H9 (cell line): ENCODE measurements around the gene SOCS7. TPM values are rescaled to one million over a fixed set of nuclear protein-coding genes. Genes with fewer than 3 reads are reported as not detected.

Source experiments
- DNase-seq: peaks from one replicate; pipeline ENCODE4 v3.0.0-alpha.2; 2017
- H2AFZ ChIP-seq: one replicate; pipeline ENCODE4 v1.6.1; 2013; ENCODE audit warnings: mild to moderate bottlenecking, low read length, control low read depth, moderate library complexity
- H2AK5ac ChIP-seq: 2 replicates; pipeline ENCODE4 v1.6.1; 2013; ENCODE audit warnings: low read length, control low read depth, mixed read lengths; ENCODE audit not compliant: insufficient read length
- H2BK120ac ChIP-seq: one replicate; pipeline ENCODE4 v1.6.1; 2013; ENCODE audit warnings: low read depth, mild to moderate bottlenecking, low read length, control low read depth, inconsistent platforms; ENCODE audit not compliant: poor library complexity, severe bottlenecking
- H2BK12ac ChIP-seq: 2 replicates; pipeline ENCODE4 v1.6.1; 2013; ENCODE audit warnings: low read length, control low read depth, mixed read lengths, low read depth; ENCODE audit not compliant: insufficient read length
- H2BK15ac ChIP-seq: 2 replicates; pipeline ENCODE4 v1.6.1; 2013; ENCODE audit warnings: low read depth, low read length, control low read depth
- H2BK20ac ChIP-seq: one replicate; pipeline ENCODE4 v1.6.1; 2013; ENCODE audit warnings: low read depth, mild to moderate bottlenecking, low read length, control low read depth, inconsistent platforms; ENCODE audit not compliant: poor library complexity, severe bottlenecking
- H2BK5ac ChIP-seq: 2 replicates; pipeline ENCODE4 v1.6.1; 2013; ENCODE audit warnings: low read length, control low read depth, mixed read lengths; ENCODE audit not compliant: insufficient read length
- H3K14ac ChIP-seq: 2 replicates; pipeline ENCODE4 v1.6.1; 2013; ENCODE audit warnings: low read length, control low read depth; ENCODE audit not compliant: insufficient read depth
- H3K18ac ChIP-seq: 2 replicates; pipeline ENCODE4 v1.6.1; 2013; ENCODE audit warnings: low read depth, mild to moderate bottlenecking, mixed read lengths, low read length, control low read depth; ENCODE audit not compliant: insufficient read length
- H3K23ac ChIP-seq: 2 replicates; pipeline ENCODE4 v1.6.1; 2013; ENCODE audit warnings: low read length, control low read depth, mixed read lengths, low read depth; ENCODE audit not compliant: insufficient read length
- H3K23me2 ChIP-seq: 2 replicates; pipeline ENCODE4 v1.6.1; 2013; ENCODE audit warnings: low read depth, mild to moderate bottlenecking, mixed read lengths, low read length, control low read depth; ENCODE audit not compliant: insufficient read length, poor library complexity, severe bottlenecking
- H3K27ac ChIP-seq: 2 replicates; pipeline ENCODE4 v1.5.1; 2013; ENCODE audit warnings: low read length, control low read depth, mixed read lengths, low read depth; ENCODE audit not compliant: insufficient read length
- H3K27me3 ChIP-seq: 2 replicates; pipeline ENCODE4 v1.6.1; 2013; ENCODE audit warnings: low read length, control low read depth, inconsistent platforms; ENCODE audit not compliant: insufficient read depth
- H3K4ac ChIP-seq: 2 replicates; pipeline ENCODE4 v1.6.1; 2013; ENCODE audit warnings: low read depth, mild to moderate bottlenecking, control low read depth, inconsistent platforms, low read length, moderate library complexity
- H3K4me1 ChIP-seq: 2 replicates; pipeline ENCODE4 v1.6.1; 2013; ENCODE audit warnings: low read length, control low read depth, inconsistent platforms; ENCODE audit not compliant: insufficient read depth
- H3K4me2 ChIP-seq: 2 replicates; pipeline ENCODE4 v1.6.1; 2013; ENCODE audit warnings: low read length, control low read depth, mixed read lengths; ENCODE audit not compliant: insufficient read length, insufficient read depth
- H3K56ac ChIP-seq: 2 replicates; pipeline ENCODE4 v1.6.1; 2013; ENCODE audit warnings: low read depth, mild to moderate bottlenecking, mixed read lengths, low read length, control low read depth; ENCODE audit not compliant: insufficient read length
- H3K79me1 ChIP-seq: 2 replicates; pipeline ENCODE4 v1.6.1; 2013; ENCODE audit warnings: low read depth, mild to moderate bottlenecking, moderate library complexity, low read length, control low read depth, inconsistent platforms; ENCODE audit not compliant: insufficient read depth, poor library complexity, severe bottlenecking
- H3K79me2 ChIP-seq: 2 replicates; pipeline ENCODE4 v1.6.1; 2013; ENCODE audit warnings: low read length, control low read depth, inconsistent platforms; ENCODE audit not compliant: insufficient read depth
- H3K9ac ChIP-seq: 2 replicates; pipeline ENCODE4 v1.6.1; 2013; ENCODE audit warnings: low read length, control low read depth, mixed read lengths; ENCODE audit not compliant: insufficient read length; ENCODE audit errors: extremely low read depth
- H3K9me3 ChIP-seq: one replicate; pipeline ENCODE4 v1.6.1; 2013; ENCODE audit warnings: low read depth, low read length, inconsistent platforms; ENCODE audit not compliant: control insufficient read depth
- H3T11ph ChIP-seq: one replicate; pipeline ENCODE4 v1.6.1; 2013; ENCODE audit warnings: mild to moderate bottlenecking, low read length, control low read depth, inconsistent platforms
- H4K20me1 ChIP-seq: one replicate; pipeline ENCODE4 v1.6.1; 2013; ENCODE audit not compliant: control insufficient read depth, insufficient read length, insufficient read depth
- H4K5ac ChIP-seq: 2 replicates; pipeline ENCODE4 v1.6.1; 2013; ENCODE audit warnings: low read depth, mild to moderate bottlenecking, mixed read lengths, low read length, control low read depth; ENCODE audit not compliant: insufficient read length
- H4K8ac ChIP-seq: replicated peaks from 2 replicates; pipeline ENCODE4 v1.6.1; 2013; ENCODE audit warnings: low read length, control low read depth, mixed read lengths, low read depth; ENCODE audit not compliant: insufficient read length
- H4K91ac ChIP-seq: 2 replicates; pipeline ENCODE4 v1.6.1; 2013; ENCODE audit warnings: low read depth, mild to moderate bottlenecking, moderate library complexity, mixed read lengths, low read length, control low read depth; ENCODE audit not compliant: insufficient read length
- H3K27ac Mint-ChIP-seq, 3 experiments: 2 replicates in 2 of 3; 3 replicates in 1 of 3; pipeline ENCODE4 v1.8.0; 2020 to 2021; ENCODE audit warnings: mixed read lengths in 3 of 3, mild to moderate bottlenecking in 1 of 3, moderate library complexity in 1 of 3
- H3K27me3 Mint-ChIP-seq: 2 replicates; pipeline ENCODE4 v1.8.0; 2021; ENCODE audit warnings: low read depth, mild to moderate bottlenecking, moderate library complexity, mixed read lengths
- H3K36me3 Mint-ChIP-seq, 3 experiments: 2 replicates in 2 of 3; 3 replicates in 1 of 3; pipeline ENCODE4 v1.8.0; 2020 to 2021; ENCODE audit warnings: low read depth in 3 of 3, mixed read lengths in 3 of 3; ENCODE audit not compliant: insufficient read depth in 1 of 3
- H3K4me1 Mint-ChIP-seq, 2 experiments: 2 replicates each; pipeline ENCODE4 v1.8.0; 2020; ENCODE audit warnings: mixed read lengths in 2 of 2
- H3K4me3 Mint-ChIP-seq, 2 experiments: 2 replicates in 1 of 2; 3 replicates in 1 of 2; pipeline ENCODE4 v1.8.0; 2020 to 2021; ENCODE audit warnings: mild to moderate bottlenecking in 2 of 2, mixed read lengths in 2 of 2, moderate library complexity in 1 of 2
- H3K9me3 Mint-ChIP-seq, 2 experiments: 2 replicates in 1 of 2; 3 replicates in 1 of 2; pipeline ENCODE4 v1.8.0; 2020; ENCODE audit warnings: mild to moderate bottlenecking in 2 of 2, mixed read lengths in 2 of 2, moderate library complexity in 1 of 2
- CTCF ChIP-seq: fragments of 200-600 bp; sonication (generic); conservative IDR thresholded peaks from 3 replicates; pipeline ENCODE4 v1.8.0; 2021; ENCODE audit warnings: antibody characterized with exemption, mild to moderate bottlenecking
- WGBS: extraction: QIAGEN DNeasy Blood & Tissue Kit; methylation state at CpG from one replicate; pipeline ENCODE4 v1.1.7; 2013; ENCODE audit warnings: missing lambda C conversion rate, low lambda C conversion rate, mixed read lengths; ENCODE audit not compliant: insufficient read length; ENCODE audit errors: extremely low coverage; 5-methylcytosine and 5-hydroxymethylcytosine counted together
- total RNA-seq: library from RNA; stranded (reverse); gene quantifications from 2 replicates; pipeline ENCODE4 v1.2.1, GENCODE V29; 2021

Gene SOCS7
- total RNA-seq, 1 experiment from 2014 or later = 31.0 TPM

- H3K4ac ChIP-seq = no peak overlapping the region
- H3K9me3 Mint-ChIP-seq = no peaks in the 10 kb centered on the region
- no peak overlapping the region for H2AK5ac ChIP-seq
- peaks cover 6% of the 10 kb centered on the region; the same call in 1 of the 2 replicates for H3K4me1 ChIP-seq
- H4K91ac ChIP-seq = no peak overlapping the region
- H3K36me3 Mint-ChIP-seq = no peaks in the 10 kb centered on the region
- no peaks in the 10 kb centered on the region for H3K9me3 ChIP-seq
- DNase-seq = no peak
- H4K5ac ChIP-seq = no peak overlapping the region
- H3K18ac ChIP-seq = no peak overlapping the region
- no peak overlapping the region for H3K23ac ChIP-seq
- no peak overlapping the region for H3K4me2 ChIP-seq
- H4K20me1 ChIP-seq = peaks cover 3% of the 10 kb centered on the region
- no peak overlapping the region for H2BK5ac ChIP-seq
- H3K79me2 ChIP-seq = no peaks in the 10 kb centered on the region
- H3K14ac ChIP-seq = no peak overlapping the region
- H3T11ph ChIP-seq = no peak overlapping the region
- H3K23me2 ChIP-seq = no peaks in the 10 kb centered on the region
- H3K27ac Mint-ChIP-seq = no peak overlapping the region
- no peak overlapping the region; a peak in 1 of 5 replicates for H3K4me3 Mint-ChIP-seq
- TF ChIP-seq CTCF = no peak
- H3K27me3 ChIP-seq = no peaks in the 10 kb centered on the region; the same call in 1 of the 2 replicates
- no CpG with 5 or more reads among the region's 3 CpGs for WGBS
- no peak overlapping the region for H2BK15ac ChIP-seq
- no peak overlapping the region for H2BK20ac ChIP-seq
- no peaks in the 10 kb centered on the region for H3K79me1 ChIP-seq
- H2BK12ac ChIP-seq = no peak overlapping the region
- H2AFZ ChIP-seq = no peak overlapping the region
- H2BK120ac ChIP-seq = no peak overlapping the region
- peaks cover 18 to 20% of the 10 kb centered on the region in 2 experiments for H3K4me1 Mint-ChIP-seq
- H4K8ac ChIP-seq = no peak overlapping the region
- no peak overlapping the region for H3K9ac ChIP-seq
- H3K56ac ChIP-seq = no peak overlapping the region
- peaks cover 3% of the 10 kb centered on the region; the same call in 1 of the 2 replicates for H3K27me3 Mint-ChIP-seq
- no peak overlapping the region for H3K27ac ChIP-seq
These were observed 7.3 kb upstream of the SOCS7 start for GRCh38 chr17:38344420-38344745.
